HCT116 (cell line): ENCODE data around the gene GNA12. TPM values are rescaled to one million over a fixed set of nuclear protein-coding genes. Genes with fewer than 3 reads are reported as not detected.

Source experiments
- ATAC-seq: fragments of 200-7000 bp; cut with Tn5 transposase; 2 replicates; pipeline ENCODE4 v1.9.1; 2020; ENCODE audit warnings: mild to moderate bottlenecking, moderate library complexity
- BruUV-seq: library from RNA; stranded (reverse); fragments of 400-500 nt; replicated peaks from 2 replicates; lab custom pipeline; 2021; lab: Mats Ljungman, UMichigan
- CTCF ChIA-PET: fragments of 300-600 bp; sonication (Branson Sonifier 250); formaldehyde crosslinking; loops from one replicate; lab custom pipeline; 2021; ENCODE audit warnings: antibody characterized with exemption; lab: Charles Lee
- POLR2A ChIA-PET: fragments of 300-600, 350-600 bp; sonication (Branson Sonifier 250); formaldehyde crosslinking; loops from one replicate; lab custom pipeline; 2021; ENCODE audit warnings: antibody characterized with exemption; lab: Charles Lee
- RAD21 ChIA-PET, 2 experiments: fragments of 300-600 bp; sonication (Branson Sonifier 250); formaldehyde crosslinking; loops; one replicate each; lab custom pipeline; 2023; ENCODE audit warnings: low total read pairs in 2 of 2; ENCODE audit not compliant: uncharacterized antibody in 2 of 2, unreplicated experiment in 2 of 2, low non-redundant PET in 1 of 2; lab: Charles Lee
- DNase-seq: peaks from one replicate; pipeline ENCODE4 v3.0.0-alpha.2; 2010; ENCODE audit warnings: low read depth, low spot score
- H2AFZ ChIP-seq: fragments of 200-600 bp; shearing (Covaris generic), sonication (generic); 2 replicates; pipeline ENCODE4 v1.6.1; 2017; ENCODE audit warnings: low read depth, mixed run types, mixed read lengths, antibody characterized with exemption, low read length; ENCODE audit not compliant: poor library complexity, severe bottlenecking
- H3K27ac ChIP-seq: 2 replicates; pipeline ENCODE4 v1.5.1; 2012; ENCODE audit warnings: low read depth, low read length
- H3K27me3 ChIP-seq: fragments of 200-600 bp; sonication (generic); 2 replicates; pipeline ENCODE4 v1.6.1; 2016; ENCODE audit warnings: mixed run types, low read length, mixed read lengths; ENCODE audit not compliant: insufficient read depth
- H3K36me3 ChIP-seq, 2 experiments: fragments of 200-500 bp in 1 of 2; fragments of 200-600 bp in 1 of 2; sonication (Bioruptor generic) in 1 of 2; sonication (generic) in 1 of 2; 2 replicates each; pipeline versions ENCODE4 v1.5.1 to v1.6.1; 2014 to 2016; ENCODE audit warnings: low read length in 2 of 2, inconsistent platforms in 1 of 2, mixed read lengths in 1 of 2, mixed run types in 1 of 2; ENCODE audit not compliant: insufficient read depth in 2 of 2, control insufficient read depth in 1 of 2
- H3K4me1 ChIP-seq, 2 experiments: fragments of 200-600 bp in 1 of 2; sonication (generic) in 1 of 2; 2 replicates each; pipeline versions ENCODE4 v1.5.1 to v1.6.1; 2012 to 2017; ENCODE audit warnings: low read length in 2 of 2, inconsistent platforms in 1 of 2, mild to moderate bottlenecking in 1 of 2, mixed read lengths in 1 of 2, mixed run types in 1 of 2, moderate library complexity in 1 of 2; ENCODE audit not compliant: insufficient read depth in 2 of 2, control insufficient read depth in 1 of 2
- H3K4me2 ChIP-seq: fragments of 200-600 bp; sonication (generic); 2 replicates; pipeline ENCODE4 v1.6.1; 2017; ENCODE audit warnings: mixed run types, low read length, mixed read lengths
- H3K4me3 ChIP-seq, 2 experiments: fragments of 200-600 bp in 1 of 2; sonication (generic) in 1 of 2; replicated peaks in 1 of 2; 2 replicates each; pipeline ENCODE4 v1.5.1; 2011 to 2016; ENCODE audit warnings: low read length in 2 of 2, control low read depth in 1 of 2, low read depth in 1 of 2, mild to moderate bottlenecking in 1 of 2, mixed read lengths in 1 of 2, mixed run types in 1 of 2
- H3K79me2 ChIP-seq: fragments of 200-600 bp; sonication (generic); 2 replicates; pipeline ENCODE4 v1.6.1; 2017; ENCODE audit warnings: mild to moderate bottlenecking, mixed run types, low read length, moderate library complexity, mixed read lengths; ENCODE audit not compliant: insufficient read depth
- H3K9ac ChIP-seq: fragments of 200-600 bp; sonication (generic); 2 replicates; pipeline ENCODE4 v1.6.1; 2016; ENCODE audit warnings: low read length, mixed read lengths
- H3K9me2 ChIP-seq: fragments of 200-600 bp; sonication (generic), shearing (Covaris generic); 2 replicates; pipeline ENCODE4 v1.6.1; 2017; ENCODE audit warnings: mixed run types, mild to moderate bottlenecking, moderate library complexity; ENCODE audit not compliant: insufficient read depth
- H3K9me3 ChIP-seq, 2 experiments: fragments of 200-500 bp in 1 of 2; fragments of 200-600 bp in 1 of 2; sonication (Bioruptor generic) in 1 of 2; sonication (generic) in 1 of 2; 2 replicates each; pipeline ENCODE4 v1.6.1; 2014 to 2017; ENCODE audit warnings: low read length in 2 of 2, mixed read lengths in 2 of 2, inconsistent platforms in 1 of 2, low read depth in 1 of 2, mild to moderate bottlenecking in 1 of 2, mixed run types in 1 of 2, moderate library complexity in 1 of 2; ENCODE audit not compliant: control insufficient read depth in 1 of 2, insufficient read depth in 1 of 2
- H4K20me1 ChIP-seq: fragments of 200-600 bp; sonication (generic), shearing (Covaris generic); 2 replicates; pipeline ENCODE4 v1.6.1; 2017; ENCODE audit warnings: mixed run types, mild to moderate bottlenecking, moderate library complexity; ENCODE audit not compliant: insufficient read depth
- CTCF ChIP-seq, 3 experiments: fragments of 200-600 bp in 1 of 3; sonication (generic) in 1 of 3; IDR thresholded peaks in 2 of 3; conservative IDR thresholded peaks in 1 of 3; 2 replicates each; pipeline ENCODE4 v1.5.1; 2012 to 2017; ENCODE audit warnings: low read depth in 2 of 3, low read length in 2 of 3, antibody characterized with exemption in 1 of 3, borderline replicate concordance in 1 of 3, control low read depth in 1 of 3, mild to moderate bottlenecking in 1 of 3, mixed read lengths in 1 of 3, mixed run types in 1 of 3, moderate library complexity in 1 of 3; ENCODE audit not compliant: insufficient read depth in 1 of 3
- RAD21 ChIP-seq: IDR thresholded peaks from 2 replicates; pipeline ENCODE4 v1.6.1; 2012; ENCODE audit warnings: low read depth, mild to moderate bottlenecking
- REST ChIP-seq: IDR thresholded peaks from 2 replicates; pipeline ENCODE4 v1.6.1; 2012; ENCODE audit warnings: low read depth
- intact Hi-C: fragments of 100-400 bp; cut with micrococcal nuclease; formaldehyde crosslinking; loops from 2 replicates; pipeline ENCODE4 v1.10.0; 2022
- total RNA-seq: library from RNA; stranded (reverse); gene quantifications from one replicate; pipeline ENCODE4 v1.2.1, GENCODE V29; 2021; ENCODE audit not compliant: unreplicated experiment

Gene GNA12
- total RNA-seq, 1 experiment from 2014 or later: 32.6 TPM

GRCh38 chr7:2821161-2821841, 22.8 kb downstream of the GNA12 start:
- intact Hi-C loops: loop anchor here (5.0 kb wide), 1 partner anchor 99 kb away; no protein-coding TSS in a partner anchor
- H3K9me3 ChIP-seq: no peaks in the 10 kb centered on the region
- no peaks in the 10 kb centered on the region for H3K36me3 ChIP-seq
- no peak overlapping the region for H2AFZ ChIP-seq
- ChIA-PET CTCF (no interaction called here), RAD21 (no interaction called here), POLR2A (no interaction called here)
- peaks cover 90% of the 10 kb centered on the region for H3K79me2 ChIP-seq
- H3K9me2 ChIP-seq: no peaks in the 10 kb centered on the region
- no peak overlapping the region for H3K27ac ChIP-seq
- peaks cover 0 to 13% of the 10 kb centered on the region in 2 experiments; a peak in 1 of 4 replicates for H3K4me1 ChIP-seq
- H3K4me3 ChIP-seq: no peak overlapping the region
- H4K20me1 ChIP-seq: no peaks in the 10 kb centered on the region; the same call in 1 of the 2 replicates
- H3K27me3 ChIP-seq: no peaks in the 10 kb centered on the region
- H3K4me2 ChIP-seq: no peak overlapping the region
- ATAC-seq (peak; percentile 74), DNase-seq (no peak)
- TF ChIP-seq RAD21: peak; percentile 49
- TF ChIP-seq CTCF (IDR thresholded peaks at IDR 0.05 in 2 of 3, conservative IDR thresholded peaks at IDR 0.05 in 1 of 3; ENCODE audit: borderline replicate concordance in 1 of 3, insufficient read depth in 1 of 3, low read depth in 2 of 3, low read length in 2 of 3): peak in 2 of 3 experiments; percentile 27 to 47; a peak in 3 of 6 replicates
- no peak for TF ChIP-seq REST
- no peak overlapping the region for H3K9ac ChIP-seq
- no TSS peak for BruUV-seq
